Liver (tissue), 9 donors: ENCODE results near the gene KARS1. TPM values are rescaled to one million over a fixed set of nuclear protein-coding genes. Genes with fewer than 3 reads are reported as not detected.

ENCODE experiments used
- DNase-seq: peaks from one replicate; pipeline ENCODE4 v3.0.0-alpha.2; 2017; ENCODE audit warnings: low spot score
- H3K27ac ChIP-seq, 2 donors: one replicate each; pipeline ENCODE4 v1.7.0; 2013; ENCODE audit warnings: inconsistent platforms in 2 of 2, low read length in 2 of 2, control low read depth in 1 of 2, low read depth in 1 of 2, mild to moderate bottlenecking in 1 of 2
- H3K27me3 ChIP-seq, 4 donors: one replicate each; pipeline versions ENCODE4 v1.6.1 to v1.7.0; 2013; ENCODE audit warnings: low read length in 3 of 4, inconsistent platforms in 1 of 4, mild to moderate bottlenecking in 1 of 4, moderate library complexity in 1 of 4; ENCODE audit not compliant: control insufficient read depth in 4 of 4, insufficient read depth in 4 of 4
- H3K36me3 ChIP-seq, 4 donors: one replicate each; pipeline versions ENCODE4 v1.6.1 to v1.7.0; 2013; ENCODE audit warnings: low read length in 3 of 4, mild to moderate bottlenecking in 3 of 4, low read depth in 1 of 4, moderate library complexity in 1 of 4; ENCODE audit not compliant: control insufficient read depth in 4 of 4, insufficient read depth in 3 of 4
- H3K4me1 ChIP-seq, 4 donors: one replicate each; pipeline versions ENCODE4 v1.6.1 to v1.7.0; 2013; ENCODE audit warnings: low read length in 3 of 4, mild to moderate bottlenecking in 3 of 4, moderate library complexity in 1 of 4; ENCODE audit not compliant: control insufficient read depth in 4 of 4, insufficient read depth in 4 of 4
- H3K4me3 ChIP-seq, 3 donors: one replicate each; pipeline versions ENCODE4 v1.6.1 to v1.7.0; 2013; ENCODE audit warnings: low read length in 3 of 3, control low read depth in 1 of 3, low read depth in 1 of 3, mild to moderate bottlenecking in 1 of 3
- H3K9ac ChIP-seq, 2 donors: one replicate each; pipeline ENCODE4 v1.7.0; 2013; ENCODE audit warnings: low read length in 2 of 2, mild to moderate bottlenecking in 2 of 2, moderate library complexity in 2 of 2, control low read depth in 1 of 2, low read depth in 1 of 2
- H3K9me3 ChIP-seq, 4 donors: one replicate each; pipeline versions ENCODE4 v1.6.1 to v1.7.0; 2013; ENCODE audit warnings: low read length in 3 of 4; ENCODE audit not compliant: control insufficient read depth in 4 of 4
- GABPA ChIP-seq, 2 donors: IDR thresholded peaks in 1 of 2; conservative IDR thresholded peaks in 1 of 2; 2 replicates each; pipeline ENCODE4 v1.6.1; 2016; ENCODE audit warnings: antibody characterized with exemption in 2 of 2, mild to moderate bottlenecking in 1 of 2, moderate library complexity in 1 of 2
- HNF4G ChIP-seq: IDR thresholded peaks from 2 replicates; pipeline ENCODE4 v1.6.1; 2016; ENCODE audit warnings: antibody characterized with exemption
- JUND ChIP-seq, 2 donors: IDR thresholded peaks; 2 replicates each; pipeline ENCODE4 v1.6.1; 2016; ENCODE audit warnings: antibody characterized with exemption in 2 of 2
- NR2F2 ChIP-seq: IDR thresholded peaks from 2 replicates; pipeline ENCODE4 v1.6.1; 2016; ENCODE audit warnings: antibody characterized with exemption
- RXRA ChIP-seq, 2 donors: IDR thresholded peaks; 2 replicates each; pipeline ENCODE4 v1.6.1; 2017 to 2018; ENCODE audit warnings: antibody characterized with exemption in 2 of 2, mild to moderate bottlenecking in 1 of 2
- SP1 ChIP-seq: IDR thresholded peaks from 2 replicates; pipeline ENCODE4 v1.6.1; 2018; ENCODE audit warnings: antibody characterized with exemption, mild to moderate bottlenecking
- WGBS: extraction: QIAGEN DNeasy Blood & Tissue Kit; methylation state at CpG from one replicate; pipeline ENCODE4 v1.1.7; 2013; 5-methylcytosine and 5-hydroxymethylcytosine counted together
- polyA plus RNA-seq, 2 donors: library from polyadenylated mRNA; stranded (reverse) in 1 of 2; unstranded in 1 of 2; fragments of 200-250 nt in 1 of 2; fragments of >200 nt in 1 of 2; fragmentation: Nextera tagmentation in 1 of 2; extraction: Ambion mirVana in 1 of 2; gene quantifications; one replicate each; pipeline versions ENCODE4 v1.2.1 to v1.2.3, GENCODE V29; 2013 to 2015
- total RNA-seq, 2 donors: library from RNA; depleted of rRNA; stranded (reverse); fragments of >200 nt; gene quantifications; one replicate each; pipeline ENCODE4 v1.2.3, GENCODE V29; 2014
- TF ChIP-seq, protein P1 (sequence below): IDR thresholded peaks from 2 replicates; pipeline ENCODE4 v1.6.1; 2016; ENCODE audit warnings: antibody characterized with exemption
- TF ChIP-seq, protein P2 (sequence below): IDR thresholded peaks from 2 replicates; pipeline ENCODE4 v1.6.1; 2016; ENCODE audit warnings: antibody characterized with exemption
- TF ChIP-seq, protein P3 (sequence below): IDR thresholded peaks from 2 replicates; pipeline ENCODE4 v1.6.1; 2016; ENCODE audit warnings: antibody characterized with exemption
- TF ChIP-seq, protein P4 (sequence below): IDR thresholded peaks from 2 replicates; pipeline ENCODE4 v1.6.1; 2016; ENCODE audit warnings: antibody characterized with exemption, mild to moderate bottlenecking
- donor health status: healthy.
- donor health status: healthy.
- donor health status: healthy.
- donor health status: healthy.
- donor health status: healthy.

KARS1 gene
- total and polyA plus RNA-seq, 4 donors, result 47.3 to 65.5 (median 52.2) TPM

DNA sequence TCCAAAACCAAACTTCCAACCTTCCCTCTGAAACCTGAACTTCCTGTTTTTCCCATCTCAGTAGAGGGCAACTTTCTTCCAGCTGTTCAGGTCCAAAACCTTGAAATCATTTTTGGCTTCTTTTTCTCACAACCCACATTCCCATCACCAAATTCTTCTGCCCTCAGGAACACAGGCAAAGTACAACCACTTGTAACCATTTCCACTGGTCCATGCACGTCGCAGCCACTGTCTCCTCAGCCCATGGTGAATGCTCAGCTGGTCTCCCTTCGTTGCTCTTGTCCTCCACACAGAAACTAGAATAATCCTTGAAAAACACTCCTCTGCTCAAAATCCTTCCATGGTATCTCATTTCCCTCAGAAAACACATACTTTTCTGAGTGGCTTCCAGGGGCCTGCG lies 20.7 kb downstream of the KARS1 start:
- no peaks in the 10 kb centered on the region for H3K9me3 ChIP-seq
- no peak overlapping the region for H3K27ac ChIP-seq
- DNase-seq, result no peak
- H3K4me3 ChIP-seq, result no peak overlapping the region
- peaks cover 0 to 17% (median 8%) of the 10 kb centered on the region in 4 donors for H3K4me1 ChIP-seq
- H3K9ac ChIP-seq, result no peak overlapping the region
- no peaks in the 10 kb centered on the region for H3K27me3 ChIP-seq
- WGBS, result 95% methylated on average over 4 of the region's 4 CpGs
- peaks cover 15 to 58% (median 44%) of the 10 kb centered on the region in 4 donors for H3K36me3 ChIP-seq
- TF ChIP-seq, protein P1, sequence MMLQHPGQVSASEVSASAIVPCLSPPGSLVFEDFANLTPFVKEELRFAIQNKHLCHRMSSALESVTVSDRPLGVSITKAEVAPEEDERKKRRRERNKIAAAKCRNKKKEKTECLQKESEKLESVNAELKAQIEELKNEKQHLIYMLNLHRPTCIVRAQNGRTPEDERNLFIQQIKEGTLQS, result no peak
- no peak for TF ChIP-seq SP1
- no peak for TF ChIP-seq RXRA (IDR thresholded peaks at IDR 0.05)
- no peak for TF ChIP-seq GABPA (IDR thresholded peaks at IDR 0.05 in 1 of 2, conservative IDR thresholded peaks at IDR 0.05 in 1 of 2)
- TF ChIP-seq, protein P2, sequence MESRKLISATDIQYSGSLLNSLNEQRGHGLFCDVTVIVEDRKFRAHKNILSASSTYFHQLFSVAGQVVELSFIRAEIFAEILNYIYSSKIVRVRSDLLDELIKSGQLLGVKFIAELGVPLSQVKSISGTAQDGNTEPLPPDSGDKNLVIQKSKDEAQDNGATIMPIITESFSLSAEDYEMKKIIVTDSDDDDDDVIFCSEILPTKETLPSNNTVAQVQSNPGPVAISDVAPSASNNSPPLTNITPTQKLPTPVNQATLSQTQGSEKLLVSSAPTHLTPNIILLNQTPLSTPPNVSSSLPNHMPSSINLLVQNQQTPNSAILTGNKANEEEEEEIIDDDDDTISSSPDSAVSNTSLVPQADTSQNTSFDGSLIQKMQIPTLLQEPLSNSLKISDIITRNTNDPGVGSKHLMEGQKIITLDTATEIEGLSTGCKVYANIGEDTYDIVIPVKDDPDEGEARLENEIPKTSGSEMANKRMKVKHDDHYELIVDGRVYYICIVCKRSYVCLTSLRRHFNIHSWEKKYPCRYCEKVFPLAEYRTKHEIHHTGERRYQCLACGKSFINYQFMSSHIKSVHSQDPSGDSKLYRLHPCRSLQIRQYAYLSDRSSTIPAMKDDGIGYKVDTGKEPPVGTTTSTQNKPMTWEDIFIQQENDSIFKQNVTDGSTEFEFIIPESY, result no peak
- TF ChIP-seq, protein P3, sequence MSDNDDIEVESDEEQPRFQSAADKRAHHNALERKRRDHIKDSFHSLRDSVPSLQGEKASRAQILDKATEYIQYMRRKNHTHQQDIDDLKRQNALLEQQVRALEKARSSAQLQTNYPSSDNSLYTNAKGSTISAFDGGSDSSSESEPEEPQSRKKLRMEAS, result no peak
- TF ChIP-seq HNF4G, result no peak
- no peak for TF ChIP-seq JUND (IDR thresholded peaks at IDR 0.05)
- no peak for TF ChIP-seq NR2F2
- TF ChIP-seq, protein P4, sequence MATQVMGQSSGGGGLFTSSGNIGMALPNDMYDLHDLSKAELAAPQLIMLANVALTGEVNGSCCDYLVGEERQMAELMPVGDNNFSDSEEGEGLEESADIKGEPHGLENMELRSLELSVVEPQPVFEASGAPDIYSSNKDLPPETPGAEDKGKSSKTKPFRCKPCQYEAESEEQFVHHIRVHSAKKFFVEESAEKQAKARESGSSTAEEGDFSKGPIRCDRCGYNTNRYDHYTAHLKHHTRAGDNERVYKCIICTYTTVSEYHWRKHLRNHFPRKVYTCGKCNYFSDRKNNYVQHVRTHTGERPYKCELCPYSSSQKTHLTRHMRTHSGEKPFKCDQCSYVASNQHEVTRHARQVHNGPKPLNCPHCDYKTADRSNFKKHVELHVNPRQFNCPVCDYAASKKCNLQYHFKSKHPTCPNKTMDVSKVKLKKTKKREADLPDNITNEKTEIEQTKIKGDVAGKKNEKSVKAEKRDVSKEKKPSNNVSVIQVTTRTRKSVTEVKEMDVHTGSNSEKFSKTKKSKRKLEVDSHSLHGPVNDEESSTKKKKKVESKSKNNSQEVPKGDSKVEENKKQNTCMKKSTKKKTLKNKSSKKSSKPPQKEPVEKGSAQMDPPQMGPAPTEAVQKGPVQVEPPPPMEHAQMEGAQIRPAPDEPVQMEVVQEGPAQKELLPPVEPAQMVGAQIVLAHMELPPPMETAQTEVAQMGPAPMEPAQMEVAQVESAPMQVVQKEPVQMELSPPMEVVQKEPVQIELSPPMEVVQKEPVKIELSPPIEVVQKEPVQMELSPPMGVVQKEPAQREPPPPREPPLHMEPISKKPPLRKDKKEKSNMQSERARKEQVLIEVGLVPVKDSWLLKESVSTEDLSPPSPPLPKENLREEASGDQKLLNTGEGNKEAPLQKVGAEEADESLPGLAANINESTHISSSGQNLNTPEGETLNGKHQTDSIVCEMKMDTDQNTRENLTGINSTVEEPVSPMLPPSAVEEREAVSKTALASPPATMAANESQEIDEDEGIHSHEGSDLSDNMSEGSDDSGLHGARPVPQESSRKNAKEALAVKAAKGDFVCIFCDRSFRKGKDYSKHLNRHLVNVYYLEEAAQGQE, result no peak

DNA sequence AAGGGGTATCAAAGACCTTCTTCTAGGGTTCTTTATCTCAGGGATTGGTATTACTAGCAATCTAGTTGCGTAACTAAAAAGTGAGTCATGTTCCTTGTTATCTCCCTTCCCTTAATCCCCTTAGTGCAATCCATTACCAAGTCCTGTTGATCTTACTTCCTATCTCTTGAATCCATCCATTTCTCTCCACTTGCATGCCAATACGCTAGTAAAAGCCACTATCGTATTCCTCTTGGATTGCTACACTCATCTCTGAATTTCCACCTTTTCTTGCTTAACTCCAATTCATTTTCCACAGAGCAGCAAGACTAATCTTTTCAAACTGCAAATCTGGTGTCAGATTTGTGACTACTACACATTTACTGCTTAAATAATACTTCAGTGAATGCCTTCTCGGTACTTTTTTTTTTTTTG lies 22.5 kb downstream of the KARS1 start:
- H3K4me1 ChIP-seq, result peaks cover 0 to 17% (median 10%) of the 10 kb centered on the region in 4 donors
- no peak for TF ChIP-seq GABPA (IDR thresholded peaks at IDR 0.05 in 1 of 2, conservative IDR thresholded peaks at IDR 0.05 in 1 of 2)
- TF ChIP-seq, protein P2, result no peak
- no peak for TF ChIP-seq HNF4G
- peaks cover 4 to 44% (median 35%) of the 10 kb centered on the region in 4 donors for H3K36me3 ChIP-seq
- H3K9me3 ChIP-seq, result no peaks in the 10 kb centered on the region
- no peak overlapping the region for H3K27ac ChIP-seq
- H3K9ac ChIP-seq, result no peak overlapping the region
- no peak overlapping the region for H3K4me3 ChIP-seq
- H3K27me3 ChIP-seq, result no peaks in the 10 kb centered on the region
- no peak for DNase-seq
- 91% methylated on average over 4 of the region's 4 CpGs for WGBS
